GM23338 (cell line): ENCODE measurements around the gene ATOH8.

Experiments
- CTCF ChIP-seq, 2 experiments: fragments of 200-600 bp in 1 of 2; sonication (generic) in 1 of 2; conservative IDR thresholded peaks; 2 replicates each; pipeline versions ENCODE4 v1.5.1 to v1.6.1; 2016 to 2017; ENCODE audit warnings: antibody characterized with exemption in 2 of 2, low read depth in 2 of 2, mild to moderate bottlenecking in 2 of 2, moderate library complexity in 1 of 2
- EZH2 ChIP-seq: fragments of 200-600 bp; sonication (generic); IDR thresholded peaks from one replicate; pipeline ENCODE4 v1.8.0; 2017; ENCODE audit warnings: antibody characterized with exemption, mild to moderate bottlenecking, low read depth; ENCODE audit not compliant: unreplicated experiment

GRCh38 chr2:85736456-85737355 is 17.1 kb upstream of the ATOH8 start:
- no peak for TF ChIP-seq CTCF (conservative IDR thresholded peaks at IDR 0.05; ENCODE audit: low read depth in 2 of 2)
- no peak for TF ChIP-seq EZH2
